ENCODE measurements around the gene PCGF2.
"Not testable (repeated sequence)": the region's sequence is repeated elsewhere in the genome, so short reads cannot be mapped to it uniquely, and the experiment has no call there.

Gene PCGF2

DNA sequence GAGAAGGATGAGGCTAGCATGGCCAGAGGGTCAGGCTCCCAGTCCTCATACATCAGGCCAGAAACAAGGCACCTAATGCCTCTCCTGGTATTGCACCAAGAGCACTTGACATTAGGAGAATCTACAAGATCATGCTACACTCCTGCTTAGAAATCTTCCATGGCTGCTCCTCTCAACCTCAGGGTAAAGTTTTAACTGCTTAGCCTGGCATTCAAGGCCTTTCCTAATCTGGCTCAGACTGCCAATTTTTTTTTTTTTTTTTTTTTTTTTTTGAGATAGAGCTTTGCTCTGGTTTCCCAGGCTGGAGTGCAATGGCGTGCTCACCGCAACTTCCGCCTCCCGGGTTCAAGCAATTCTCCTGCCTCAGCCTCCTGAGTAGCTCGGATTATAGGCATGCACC, 43.0 kb upstream of the PCGF2 start:
- no peak overlapping the region for H3K4me3 ChIP-seq (ENCODE audit: low read depth, low read length)
- no peak for DNase-seq (ENCODE audit: low read depth)
- TF ChIP-seq MYC (IDR thresholded peaks at IDR 0.05; ENCODE audit: low read depth, low read length): no peak
- no peak for TF ChIP-seq POLR2A (IDR thresholded peaks at IDR 0.05; ENCODE audit: extremely low read depth, insufficient read length)
- TF ChIP-seq, protein P1, sequence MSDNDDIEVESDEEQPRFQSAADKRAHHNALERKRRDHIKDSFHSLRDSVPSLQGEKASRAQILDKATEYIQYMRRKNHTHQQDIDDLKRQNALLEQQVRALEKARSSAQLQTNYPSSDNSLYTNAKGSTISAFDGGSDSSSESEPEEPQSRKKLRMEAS (IDR thresholded peaks at IDR 0.05; ENCODE audit: low read depth, low read length): no peak
- TF ChIP-seq, protein P2, sequence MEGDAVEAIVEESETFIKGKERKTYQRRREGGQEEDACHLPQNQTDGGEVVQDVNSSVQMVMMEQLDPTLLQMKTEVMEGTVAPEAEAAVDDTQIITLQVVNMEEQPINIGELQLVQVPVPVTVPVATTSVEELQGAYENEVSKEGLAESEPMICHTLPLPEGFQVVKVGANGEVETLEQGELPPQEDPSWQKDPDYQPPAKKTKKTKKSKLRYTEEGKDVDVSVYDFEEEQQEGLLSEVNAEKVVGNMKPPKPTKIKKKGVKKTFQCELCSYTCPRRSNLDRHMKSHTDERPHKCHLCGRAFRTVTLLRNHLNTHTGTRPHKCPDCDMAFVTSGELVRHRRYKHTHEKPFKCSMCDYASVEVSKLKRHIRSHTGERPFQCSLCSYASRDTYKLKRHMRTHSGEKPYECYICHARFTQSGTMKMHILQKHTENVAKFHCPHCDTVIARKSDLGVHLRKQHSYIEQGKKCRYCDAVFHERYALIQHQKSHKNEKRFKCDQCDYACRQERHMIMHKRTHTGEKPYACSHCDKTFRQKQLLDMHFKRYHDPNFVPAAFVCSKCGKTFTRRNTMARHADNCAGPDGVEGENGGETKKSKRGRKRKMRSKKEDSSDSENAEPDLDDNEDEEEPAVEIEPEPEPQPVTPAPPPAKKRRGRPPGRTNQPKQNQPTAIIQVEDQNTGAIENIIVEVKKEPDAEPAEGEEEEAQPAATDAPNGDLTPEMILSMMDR (IDR thresholded peaks at IDR 0.05; ENCODE audit: low read depth, low read length): no peak

DNA sequence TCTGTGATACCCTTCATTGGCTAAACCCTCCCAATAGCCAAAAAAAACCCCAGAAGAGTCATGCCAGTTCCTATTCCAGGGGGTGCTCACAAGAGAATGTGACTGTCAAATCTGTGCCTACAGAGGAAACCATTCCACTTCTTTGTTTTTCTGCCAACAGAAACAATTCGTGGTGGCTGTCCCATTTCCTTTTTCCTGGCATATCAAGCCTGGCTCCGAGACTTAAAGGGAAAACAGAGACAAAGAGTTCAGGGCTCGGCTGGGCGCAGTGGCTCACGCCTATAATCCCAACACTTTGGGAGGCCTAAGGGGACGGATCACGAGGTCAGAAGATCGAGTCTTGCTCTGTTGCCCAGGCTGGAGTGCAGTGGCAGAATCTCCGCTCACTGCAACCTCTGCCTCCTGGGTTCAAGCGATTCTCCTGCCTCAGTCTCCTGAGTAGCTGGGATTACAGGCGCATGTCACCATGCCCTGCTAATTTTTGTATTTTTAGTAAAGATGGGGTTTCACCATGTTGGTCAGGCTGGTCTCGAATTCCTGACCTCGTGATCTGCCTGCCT, 42.1 kb upstream of the PCGF2 start:
- not testable (repeated sequence) for H3K4me3 ChIP-seq (ENCODE audit: low read depth, low read length); DNase-seq (ENCODE audit: low read depth)

DNA sequence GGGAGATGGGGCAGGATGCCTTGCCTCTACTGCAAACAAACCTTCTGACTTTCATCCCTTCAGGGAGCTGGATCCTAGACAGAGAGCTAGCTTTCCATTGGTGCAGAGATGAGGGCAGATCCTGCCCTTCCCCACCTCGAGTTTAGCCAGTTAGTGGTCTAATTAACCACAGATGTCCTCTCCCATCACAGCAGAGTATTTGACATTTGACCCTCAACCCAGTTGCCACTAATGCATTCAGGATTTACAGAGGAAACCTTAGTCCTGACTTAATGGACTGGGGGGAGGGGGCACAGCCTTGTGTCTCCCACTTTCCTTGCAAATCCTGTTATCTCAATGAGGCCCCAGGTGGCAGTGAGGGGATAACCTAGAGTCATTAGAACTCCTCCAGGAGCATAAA, 41.0 kb upstream of the PCGF2 start:
- DNase-seq (ENCODE audit: low read depth): no peak
- H3K4me3 ChIP-seq (ENCODE audit: low read depth, low read length): no peak overlapping the region
- TF ChIP-seq MYC (IDR thresholded peaks at IDR 0.05; ENCODE audit: low read depth, low read length) (no peak), POLR2A (IDR thresholded peaks at IDR 0.05; ENCODE audit: extremely low read depth, insufficient read length) (no peak)
- TF ChIP-seq, protein P1 (IDR thresholded peaks at IDR 0.05; ENCODE audit: low read depth, low read length): no peak
- TF ChIP-seq, protein P2 (IDR thresholded peaks at IDR 0.05; ENCODE audit: low read depth, low read length): no peak

DNA sequence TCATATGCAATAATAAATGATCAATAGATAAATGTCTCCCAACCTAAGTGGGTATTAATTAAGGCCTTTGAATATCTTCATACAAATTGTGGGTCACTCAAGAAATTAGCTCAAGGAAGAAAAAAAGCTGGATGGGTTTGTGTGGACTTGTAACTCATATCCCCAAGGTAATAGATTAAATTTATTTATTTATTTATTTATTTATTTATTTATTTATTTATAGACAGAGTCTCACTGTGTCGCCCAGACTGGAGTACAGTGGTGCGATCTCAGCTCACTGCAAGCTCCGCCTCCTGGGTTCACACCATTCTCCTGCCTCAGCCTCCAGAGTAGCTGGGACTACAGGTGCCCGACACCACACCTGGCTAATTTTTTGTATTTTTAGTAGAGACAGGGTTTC, 39.9 kb upstream of the PCGF2 start:
- not testable (repeated sequence) for H3K4me3 ChIP-seq (ENCODE audit: low read depth, low read length); DNase-seq (ENCODE audit: low read depth)

DNA sequence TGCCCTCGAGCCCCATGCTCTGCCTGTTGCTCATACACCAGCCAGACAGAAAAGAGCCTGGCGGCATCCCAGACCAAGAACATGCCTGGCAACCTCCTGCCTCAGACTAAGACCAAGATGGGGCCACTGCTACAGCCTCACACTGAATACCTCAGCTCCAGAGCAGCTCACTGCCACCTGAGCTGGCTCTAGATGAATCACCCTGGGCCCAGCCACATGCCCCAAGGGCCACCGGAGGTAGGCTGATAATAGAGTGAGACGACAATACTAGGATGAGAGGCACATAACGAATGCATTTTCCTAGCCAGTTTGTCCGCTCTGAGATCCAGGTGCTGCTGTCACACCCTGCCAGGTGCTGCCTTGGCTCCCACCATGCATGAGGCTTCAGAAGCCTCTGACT, 38.2 kb upstream of the PCGF2 start:
- H3K4me3 ChIP-seq (ENCODE audit: low read depth, low read length): no peak overlapping the region
- TF ChIP-seq, protein P1 (IDR thresholded peaks at IDR 0.05; ENCODE audit: low read depth, low read length): no peak
- TF ChIP-seq, protein P2 (IDR thresholded peaks at IDR 0.05; ENCODE audit: low read depth, low read length): no peak
- TF ChIP-seq POLR2A (IDR thresholded peaks at IDR 0.05; ENCODE audit: extremely low read depth, insufficient read length) (no peak), MYC (IDR thresholded peaks at IDR 0.05; ENCODE audit: low read depth, low read length) (no peak)
- DNase-seq (ENCODE audit: low read depth): no peak

DNA sequence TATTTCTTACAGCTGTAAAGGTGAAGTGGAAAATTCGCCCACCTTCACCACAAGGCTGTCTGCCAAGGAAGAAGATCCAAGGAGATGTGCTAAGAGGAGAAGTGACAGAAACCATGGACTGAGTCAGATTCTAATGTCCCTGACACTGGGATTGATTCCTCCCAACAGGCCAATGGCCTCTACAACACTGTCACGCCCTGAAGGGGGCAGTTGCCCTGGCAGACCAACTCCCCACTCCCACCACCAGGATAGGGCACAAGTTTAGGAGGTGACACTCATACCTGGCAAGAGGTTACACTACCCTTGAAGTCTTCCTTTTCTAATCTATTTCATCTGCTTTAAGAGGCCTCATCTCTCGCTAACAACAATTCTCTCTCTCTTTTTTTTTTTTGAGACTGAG, 35.1 kb upstream of the PCGF2 start:
- TF ChIP-seq, protein P2 (IDR thresholded peaks at IDR 0.05; ENCODE audit: low read depth, low read length): no peak
- no peak for TF ChIP-seq POLR2A (IDR thresholded peaks at IDR 0.05; ENCODE audit: extremely low read depth, insufficient read length)
- no peak for TF ChIP-seq MYC (IDR thresholded peaks at IDR 0.05; ENCODE audit: low read depth, low read length)
- TF ChIP-seq, protein P1 (IDR thresholded peaks at IDR 0.05; ENCODE audit: low read depth, low read length): no peak
- no peak overlapping the region for H3K4me3 ChIP-seq (ENCODE audit: low read depth, low read length)
- DNase-seq (ENCODE audit: low read depth): no peak

DNA sequence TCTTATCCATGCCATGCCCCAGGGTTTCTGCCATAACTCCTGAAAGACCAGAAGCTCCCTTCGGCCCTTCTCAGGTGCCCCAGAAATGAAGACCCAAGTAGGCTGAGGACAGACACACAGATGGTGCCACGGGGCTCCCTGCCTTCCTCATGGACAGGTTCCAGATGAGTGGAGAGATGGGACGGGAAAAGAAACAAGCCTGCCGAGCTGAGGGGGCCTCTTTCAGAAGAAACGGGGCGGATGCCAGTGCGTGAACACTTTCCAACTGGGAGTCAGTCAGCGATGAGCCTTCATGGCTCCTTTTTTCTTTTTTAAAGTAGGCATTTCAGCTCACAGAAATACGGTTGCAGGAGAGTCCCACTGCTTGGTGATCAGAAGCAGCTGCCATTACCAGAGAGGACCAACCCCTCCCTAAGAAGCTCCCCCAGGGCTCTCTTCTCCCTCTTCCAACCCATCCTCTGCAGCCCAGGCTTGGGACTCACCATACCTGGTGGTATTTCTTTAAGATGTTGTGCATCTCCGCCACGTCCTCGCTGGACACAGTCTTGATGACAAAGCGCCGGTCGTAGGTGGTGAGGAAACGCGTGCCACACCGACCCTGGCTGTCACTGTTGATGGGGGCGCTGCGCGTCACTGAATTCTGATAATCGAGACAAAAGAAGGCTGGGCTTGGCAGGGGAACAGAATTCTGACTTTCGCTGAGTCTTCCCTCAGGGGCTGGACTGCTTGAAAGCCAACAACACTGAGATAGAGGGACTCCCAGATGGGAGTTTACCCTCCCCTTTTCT, 32.0 kb upstream of the PCGF2 start:
- TF ChIP-seq, protein P2 (IDR thresholded peaks at IDR 0.05; ENCODE audit: low read depth, low read length): no peak

More for the DNA sequence above, 32.0 kb upstream of the PCGF2 start:
- H3K4me3 ChIP-seq (ENCODE audit: low read depth, low read length): no peak overlapping the region
- no peak for DNase-seq (ENCODE audit: low read depth)
